Progenitor cell of endocrine pancreas (in vitro differentiated cells): ENCODE results near the gene PTPRD. TPM values are rescaled to one million over a fixed set of nuclear protein-coding genes. Genes with fewer than 3 reads are reported as not detected.

Source experiments
- DNase-seq: peaks from one replicate; pipeline ENCODE4 v3.0.0; 2021; ENCODE audit warnings: low spot score; ENCODE audit not compliant: unreplicated experiment
- H3K27ac Mint-ChIP-seq: 2 replicates; pipeline ENCODE4 v1.8.0; 2021; ENCODE audit warnings: mild to moderate bottlenecking, moderate library complexity, mixed read lengths
- H3K27me3 Mint-ChIP-seq: 2 replicates; pipeline ENCODE4 v1.8.0; 2021; ENCODE audit warnings: mixed read lengths
- H3K36me3 Mint-ChIP-seq: 2 replicates; pipeline ENCODE4 v1.8.0; 2022; ENCODE audit warnings: mixed read lengths; ENCODE audit not compliant: insufficient read depth
- H3K4me1 Mint-ChIP-seq: 2 replicates; pipeline ENCODE4 v1.8.0; 2021; ENCODE audit warnings: low read depth, mixed read lengths
- H3K4me3 Mint-ChIP-seq: 2 replicates; pipeline ENCODE4 v1.8.0; 2021; ENCODE audit warnings: low read depth, mild to moderate bottlenecking, moderate library complexity, mixed read lengths
- H3K9me3 Mint-ChIP-seq: 2 replicates; pipeline ENCODE4 v1.8.0; 2021; ENCODE audit warnings: low read depth, mixed read lengths
- CTCF ChIP-seq: fragments of 200-600 bp; sonication (generic); IDR thresholded peaks from one replicate; pipeline ENCODE4 v1.5.0; 2021; ENCODE audit warnings: antibody characterized with exemption, mild to moderate bottlenecking; ENCODE audit not compliant: unreplicated experiment
- total RNA-seq: library from RNA; stranded (reverse); gene quantifications from 2 replicates; pipeline ENCODE4 v1.2.1, GENCODE V29; 2021

PTPRD gene
- total RNA-seq, 1 donor from 2014 or later, result 124 TPM

- no peaks in the 10 kb centered on the region for H3K36me3 Mint-ChIP-seq
- no peak overlapping the region for H3K4me3 Mint-ChIP-seq
- peaks cover 6% of the 10 kb centered on the region for H3K4me1 Mint-ChIP-seq
- no peak for TF ChIP-seq CTCF
- peak overlapping the region; percentile 46 for H3K27ac Mint-ChIP-seq
- H3K9me3 Mint-ChIP-seq, result peaks cover 4% of the 10 kb centered on the region
- DNase-seq, result no peak
- H3K27me3 Mint-ChIP-seq, result peaks cover 7% of the 10 kb centered on the region
Observed at GRCh38 chr9:8868632-8869031, 1744.2 kb downstream of the PTPRD start.

DNA sequence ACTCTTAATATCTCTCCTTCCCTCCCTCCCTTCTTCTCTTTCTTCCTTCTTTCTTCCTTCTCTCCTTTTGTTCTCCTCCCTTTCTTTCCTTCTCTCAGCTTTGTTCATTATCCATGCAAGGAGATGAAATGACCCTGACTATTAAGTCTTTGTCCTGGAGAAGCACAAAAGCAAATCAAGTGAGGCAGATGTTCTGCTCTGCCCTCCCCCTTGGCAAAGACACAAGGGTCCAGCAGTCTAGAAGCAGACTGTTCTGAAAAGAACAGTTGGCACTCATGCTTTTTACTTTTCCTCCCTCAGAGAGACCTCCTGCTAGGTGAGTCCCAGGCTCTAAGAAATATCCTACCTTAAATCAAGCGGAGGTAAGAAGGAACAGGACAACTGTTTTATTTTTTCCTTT, 1745.7 kb downstream of the PTPRD start:
- H3K27ac Mint-ChIP-seq, result no peak overlapping the region
- peaks cover 6% of the 10 kb centered on the region for H3K4me1 Mint-ChIP-seq
- no peak overlapping the region for H3K4me3 Mint-ChIP-seq
- TF ChIP-seq CTCF, result no peak
- H3K9me3 Mint-ChIP-seq, result peaks cover 4% of the 10 kb centered on the region
- peaks cover 7% of the 10 kb centered on the region for H3K27me3 Mint-ChIP-seq
- no peak for DNase-seq
- H3K36me3 Mint-ChIP-seq, result no peaks in the 10 kb centered on the region

- DNase-seq, result no peak
- no peak overlapping the region for H3K27ac Mint-ChIP-seq
- peaks cover 18% of the 10 kb centered on the region for H3K27me3 Mint-ChIP-seq
Observed at GRCh38 chr9:8864545-8864896, 1748.3 kb downstream of the PTPRD start.

GRCh38 chr9:8863886-8864544, 1748.8 kb downstream of the PTPRD start:
- Mint-ChIP-seq H3K36me3 (no peaks in the 10 kb centered on the region), H3K4me3 (no peak overlapping the region), H3K27me3 (peaks cover 23% of the 10 kb centered on the region), H3K27ac (no peak overlapping the region), H3K9me3 (peaks cover 4% of the 10 kb centered on the region), H3K4me1 (peaks cover 6% of the 10 kb centered on the region)
- TF ChIP-seq CTCF, result no peak
- DNase-seq, result no peak

More at GRCh38 chr9:8864545-8864896, 1748.3 kb downstream of the PTPRD start:
- Mint-ChIP-seq H3K36me3 (no peaks in the 10 kb centered on the region), H3K4me3 (no peak overlapping the region), H3K9me3 (peaks cover 4% of the 10 kb centered on the region), H3K4me1 (peaks cover 6% of the 10 kb centered on the region)
- TF ChIP-seq CTCF, result no peak

DNA sequence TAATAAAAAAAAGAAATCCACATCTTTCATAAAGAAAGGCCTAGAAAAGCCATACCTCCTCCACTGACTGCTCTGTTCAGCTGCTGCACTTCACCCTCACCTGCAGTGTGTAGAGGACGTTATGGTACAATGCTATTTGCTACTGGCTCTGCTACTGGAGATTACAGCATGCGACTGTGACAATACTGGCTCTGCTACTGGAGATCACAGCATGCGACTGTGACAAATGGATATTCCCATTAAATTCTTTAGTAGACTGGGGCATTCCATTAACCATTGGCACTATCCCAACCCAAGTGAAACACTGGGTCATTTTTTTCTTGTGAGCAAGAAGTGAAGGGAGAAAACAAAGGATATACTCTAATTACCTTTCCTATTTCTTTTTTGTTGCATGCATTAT, 1749.7 kb downstream of the PTPRD start:
- H3K4me3 Mint-ChIP-seq, result no peak overlapping the region
- TF ChIP-seq CTCF, result no peak
- H3K27me3 Mint-ChIP-seq, result peaks cover 30% of the 10 kb centered on the region
- H3K9me3 Mint-ChIP-seq, result no peaks in the 10 kb centered on the region
- no peaks in the 10 kb centered on the region for H3K36me3 Mint-ChIP-seq
- DNase-seq, result no peak
- no peak overlapping the region for H3K27ac Mint-ChIP-seq
- peaks cover 3% of the 10 kb centered on the region for H3K4me1 Mint-ChIP-seq
